ENCODE results near the gene DUSP8.

The DUSP8 gene

DNA sequence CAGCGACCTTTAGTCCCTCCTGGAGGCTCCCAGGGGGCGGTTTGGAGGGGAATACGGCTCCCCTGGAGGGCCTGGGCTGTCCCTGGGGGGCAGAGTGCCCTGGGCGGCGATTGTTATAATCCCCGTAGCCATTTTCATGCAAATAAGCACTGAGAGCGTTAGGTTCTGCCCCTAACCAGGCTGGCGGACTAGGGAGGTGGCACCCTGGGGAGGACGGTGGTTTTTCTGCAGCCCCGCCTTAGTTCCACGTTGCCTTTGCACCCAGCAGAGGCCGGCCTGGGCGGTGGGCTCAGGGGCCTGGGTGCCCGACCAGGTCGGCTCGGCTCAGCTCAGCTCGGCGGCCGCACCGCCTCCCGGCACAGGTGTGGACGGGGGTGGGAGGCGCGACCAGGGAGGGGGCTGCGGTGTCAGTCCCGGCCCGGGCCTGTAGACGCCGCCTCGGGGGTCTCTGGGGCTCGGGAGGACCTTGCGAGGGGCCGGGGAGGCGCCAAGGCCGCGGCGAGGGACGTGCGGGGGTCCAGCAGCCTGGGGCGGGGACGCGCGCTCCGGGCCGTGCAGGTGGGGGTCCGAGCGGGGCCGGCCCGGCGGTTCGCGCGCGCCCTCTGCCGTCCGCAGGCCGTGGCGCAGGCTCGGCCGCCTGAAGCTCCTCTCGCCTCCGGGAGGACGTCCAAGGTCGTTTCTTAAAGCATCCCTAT lies 2.3 kb upstream of the DUSP8 start:
- Histone ChIP-seq H3K9me3 (ENCODE audit: control insufficient read depth in 5 of 5, low read length in 5 of 5) (peaks cover 0 to 13% (median 7%) of the 10 kb centered on the region in 5 donors), H3K9ac (ENCODE audit: low read length in 5 of 5) (peak overlapping the region in 2 of 5 donors; percentile 4 to 38), H3K27ac (ENCODE audit: low read depth, low read length) (no peak overlapping the region), H3K4me3 (ENCODE audit: low read depth in 1 of 5, low read length in 5 of 5) (peak overlapping the region in 3 of 5 donors; percentile 22 to 47 (median 28)), H3K4me1 (ENCODE audit: control insufficient read depth in 5 of 5, insufficient read depth in 5 of 5, low read length in 5 of 5) (peaks cover 2 to 44% (median 34%) of the 10 kb centered on the region in 5 donors), H3K27me3 (ENCODE audit: control insufficient read depth in 5 of 5, insufficient read depth in 4 of 5, low read length in 5 of 5) (no peaks in the 10 kb centered on the region), H3K36me3 (ENCODE audit: control insufficient read depth in 5 of 5, insufficient read depth in 5 of 5, low read length in 5 of 5) (peaks cover 0 to 2% (median 0%) of the 10 kb centered on the region in 5 donors)

DNA sequence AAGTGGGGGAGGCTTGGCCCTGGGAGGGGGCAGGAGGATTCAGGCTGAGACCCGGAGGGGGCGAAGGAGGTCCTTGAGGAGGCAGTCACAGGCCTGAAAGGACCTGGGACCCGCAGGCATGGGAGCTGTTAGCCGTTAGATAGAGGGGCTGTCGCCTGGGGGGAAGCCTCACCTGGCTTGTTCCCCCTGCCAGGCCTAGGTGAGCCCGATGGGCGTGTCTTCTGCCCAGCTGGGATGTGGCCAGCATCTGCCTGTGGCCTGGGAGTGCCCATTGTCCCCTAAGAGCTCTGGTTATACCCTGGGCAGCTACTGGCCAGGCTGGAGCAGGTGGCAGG lies 1.8 kb upstream of the DUSP8 start:
- Histone ChIP-seq H3K9me3 (ENCODE audit: control insufficient read depth in 5 of 5, low read length in 5 of 5) (peaks cover 0 to 10% (median 7%) of the 10 kb centered on the region in 5 donors), H3K36me3 (ENCODE audit: control insufficient read depth in 5 of 5, insufficient read depth in 5 of 5, low read length in 5 of 5) (peaks cover 0 to 7% (median 0%) of the 10 kb centered on the region in 5 donors), H3K9ac (ENCODE audit: low read length in 5 of 5) (peak overlapping the region in 2 of 5 donors; percentile 38 to 45), H3K4me1 (ENCODE audit: control insufficient read depth in 5 of 5, insufficient read depth in 5 of 5, low read length in 5 of 5) (peaks cover 2 to 48% (median 39%) of the 10 kb centered on the region in 5 donors), H3K27ac (ENCODE audit: low read depth, low read length) (no peak overlapping the region), H3K27me3 (ENCODE audit: control insufficient read depth in 5 of 5, insufficient read depth in 4 of 5, low read length in 5 of 5) (no peaks in the 10 kb centered on the region), H3K4me3 (ENCODE audit: low read depth in 1 of 5, low read length in 5 of 5) (peak overlapping the region in 3 of 5 donors; percentile 22 to 47 (median 28))

DNA sequence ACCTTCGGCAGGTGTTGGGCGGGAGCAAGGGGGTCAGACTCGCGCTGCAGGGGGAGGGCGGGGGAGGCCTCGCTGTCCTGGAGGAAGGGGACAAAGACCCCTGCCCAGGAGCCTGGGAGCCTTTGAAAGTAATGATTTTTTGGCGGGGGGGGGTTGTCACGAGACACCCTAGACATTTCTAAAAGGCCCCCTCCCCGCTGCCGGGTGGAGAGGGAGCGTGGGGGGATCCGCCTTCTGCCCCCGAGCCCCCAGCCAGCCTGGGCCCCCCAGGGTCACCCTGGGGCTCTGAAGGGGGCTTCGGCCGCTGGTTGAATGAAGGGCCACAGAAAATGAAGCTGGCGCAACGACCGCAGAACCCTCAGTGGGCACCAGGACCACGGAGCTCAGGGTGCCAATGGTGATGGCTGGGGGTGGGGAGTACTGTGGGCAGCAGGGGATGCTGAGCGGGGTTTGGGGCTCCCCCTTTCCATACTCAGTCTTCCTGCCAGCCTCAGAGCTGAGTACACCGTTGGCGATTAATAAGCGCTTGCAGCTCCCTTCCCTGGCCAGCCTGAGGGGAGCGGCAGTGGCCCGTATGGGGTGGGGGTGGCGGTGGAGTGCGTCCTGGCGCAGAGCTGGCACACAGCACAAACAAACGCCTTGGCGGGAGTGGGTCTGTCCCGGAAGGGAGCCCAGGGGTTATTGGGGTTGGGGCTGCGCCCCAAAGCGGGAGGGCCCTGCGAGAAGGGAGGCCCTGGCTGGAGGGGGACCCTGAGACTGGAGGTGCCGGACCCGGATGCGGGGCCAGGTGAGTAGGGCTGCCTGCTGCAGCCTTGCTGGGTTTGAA lies 1.2 kb upstream of the DUSP8 start:
- Histone ChIP-seq H3K27me3 (ENCODE audit: control insufficient read depth in 5 of 5, insufficient read depth in 4 of 5, low read length in 5 of 5) (no peaks in the 10 kb centered on the region), H3K36me3 (ENCODE audit: control insufficient read depth in 5 of 5, insufficient read depth in 5 of 5, low read length in 5 of 5) (peaks cover 0 to 8% (median 0%) of the 10 kb centered on the region in 5 donors), H3K27ac (ENCODE audit: low read depth, low read length) (no peak overlapping the region), H3K4me1 (ENCODE audit: control insufficient read depth in 5 of 5, insufficient read depth in 5 of 5, low read length in 5 of 5) (peaks cover 2 to 48% (median 40%) of the 10 kb centered on the region in 5 donors), H3K9ac (ENCODE audit: low read length in 5 of 5) (peak overlapping the region in 2 of 5 donors; percentile 38 to 45), H3K9me3 (ENCODE audit: control insufficient read depth in 5 of 5, low read length in 5 of 5) (peaks cover 0 to 5% (median 3%) of the 10 kb centered on the region in 5 donors), H3K4me3 (ENCODE audit: low read depth in 1 of 5, low read length in 5 of 5) (peak overlapping the region in 2 of 5 donors; percentile 22 to 49)

DNA sequence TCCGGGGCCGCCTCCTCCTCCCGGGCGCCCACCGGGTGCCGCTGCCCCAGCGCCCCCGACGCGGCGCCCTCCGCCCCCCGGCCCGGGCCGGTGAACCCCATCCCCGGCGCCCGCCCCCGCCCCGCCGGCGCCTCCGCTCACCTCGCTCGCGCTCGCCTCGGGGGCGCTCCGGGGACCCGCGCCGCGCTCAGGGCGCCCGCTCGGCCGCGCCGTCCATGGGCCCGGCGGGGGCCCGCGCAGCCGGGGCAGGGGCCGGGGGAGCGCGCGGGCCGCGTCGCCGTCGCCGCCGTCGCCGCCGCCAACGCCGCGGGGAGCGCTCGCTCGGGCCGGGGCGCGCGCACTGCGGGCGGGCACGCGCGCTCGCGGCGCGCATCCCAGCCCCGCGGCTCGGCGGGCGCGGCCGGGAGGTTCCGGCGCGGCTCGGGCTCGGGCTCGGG lies 293 bp downstream of the DUSP8 start:
- no peaks in the 10 kb centered on the region for H3K9me3 ChIP-seq (ENCODE audit: control insufficient read depth in 5 of 5, low read length in 5 of 5)
- peak overlapping the region in 4 of 5 donors; percentile 57 to 74 (median 64) for H3K4me3 ChIP-seq (ENCODE audit: low read depth in 1 of 5, low read length in 5 of 5)
- H3K9ac ChIP-seq (ENCODE audit: low read length in 5 of 5) = peak overlapping the region in 2 of 5 donors; percentile 64 to 67
- H3K27me3 ChIP-seq (ENCODE audit: control insufficient read depth in 5 of 5, insufficient read depth in 4 of 5, low read length in 5 of 5) = no peaks in the 10 kb centered on the region
- H3K27ac ChIP-seq (ENCODE audit: low read depth, low read length) = no peak overlapping the region
- peaks cover 0 to 8% (median 0%) of the 10 kb centered on the region in 5 donors for H3K36me3 ChIP-seq (ENCODE audit: control insufficient read depth in 5 of 5, insufficient read depth in 5 of 5, low read length in 5 of 5)
- H3K4me1 ChIP-seq (ENCODE audit: control insufficient read depth in 5 of 5, insufficient read depth in 5 of 5, low read length in 5 of 5) = peaks cover 2 to 48% (median 43%) of the 10 kb centered on the region in 5 donors

DNA sequence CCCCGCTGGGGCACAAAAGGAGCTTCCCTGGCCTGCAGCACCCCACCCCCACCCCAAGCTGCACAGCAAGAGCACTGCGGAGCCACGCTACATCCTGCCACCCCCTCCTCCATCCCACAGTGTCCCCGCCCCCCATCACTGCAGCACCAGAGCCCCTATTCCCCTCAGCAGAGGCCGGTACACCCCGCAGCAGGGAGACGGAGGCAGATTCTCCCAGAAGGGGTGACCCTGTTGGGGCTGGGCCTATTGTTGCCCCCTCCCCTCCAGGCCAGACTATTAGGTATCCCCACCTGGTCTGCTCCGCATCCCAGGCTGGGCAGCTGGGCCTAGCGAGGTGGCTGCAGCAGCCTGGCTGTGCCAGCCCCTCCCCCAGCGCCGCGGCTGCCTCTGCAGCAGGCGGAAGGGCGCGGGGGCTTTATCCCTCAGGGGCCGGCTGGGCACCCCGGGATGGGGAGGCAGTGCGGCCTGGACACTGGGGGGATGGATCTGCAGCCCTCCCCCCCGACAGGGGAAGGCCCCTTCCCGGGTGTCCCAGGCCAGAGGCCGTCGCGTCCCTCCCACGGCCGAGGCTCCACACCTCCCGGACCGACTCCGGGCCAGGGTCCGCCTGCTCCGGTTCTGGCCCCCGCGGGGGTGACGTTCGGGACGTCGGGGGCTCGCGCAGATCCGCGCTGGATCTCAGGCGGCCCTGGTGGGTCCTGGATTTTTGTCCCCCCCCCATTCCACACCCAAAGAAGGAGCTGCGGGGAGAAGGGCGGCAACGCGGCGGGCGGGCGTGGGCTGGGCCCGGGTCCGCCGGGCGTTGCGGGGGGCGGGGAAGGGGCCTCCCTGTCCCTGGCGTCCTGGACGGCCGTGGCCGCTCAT lies 943 bp downstream of the DUSP8 start:
- peak overlapping the region in 4 of 5 donors; percentile 57 to 74 (median 64) for H3K4me3 ChIP-seq (ENCODE audit: low read depth in 1 of 5, low read length in 5 of 5)
- peak overlapping the region in 4 of 5 donors; percentile 64 to 84 (median 66) for H3K9ac ChIP-seq (ENCODE audit: low read length in 5 of 5)
- no peaks in the 10 kb centered on the region for H3K9me3 ChIP-seq (ENCODE audit: control insufficient read depth in 5 of 5, low read length in 5 of 5)
- H3K27ac ChIP-seq (ENCODE audit: low read depth, low read length) = no peak overlapping the region
- H3K36me3 ChIP-seq (ENCODE audit: control insufficient read depth in 5 of 5, insufficient read depth in 5 of 5, low read length in 5 of 5) = peaks cover 0 to 8% (median 0%) of the 10 kb centered on the region in 5 donors
- no peaks in the 10 kb centered on the region for H3K27me3 ChIP-seq (ENCODE audit: control insufficient read depth in 5 of 5, insufficient read depth in 4 of 5, low read length in 5 of 5)
- H3K4me1 ChIP-seq (ENCODE audit: control insufficient read depth in 5 of 5, insufficient read depth in 5 of 5, low read length in 5 of 5) = peaks cover 2 to 48% (median 43%) of the 10 kb centered on the region in 5 donors

DNA sequence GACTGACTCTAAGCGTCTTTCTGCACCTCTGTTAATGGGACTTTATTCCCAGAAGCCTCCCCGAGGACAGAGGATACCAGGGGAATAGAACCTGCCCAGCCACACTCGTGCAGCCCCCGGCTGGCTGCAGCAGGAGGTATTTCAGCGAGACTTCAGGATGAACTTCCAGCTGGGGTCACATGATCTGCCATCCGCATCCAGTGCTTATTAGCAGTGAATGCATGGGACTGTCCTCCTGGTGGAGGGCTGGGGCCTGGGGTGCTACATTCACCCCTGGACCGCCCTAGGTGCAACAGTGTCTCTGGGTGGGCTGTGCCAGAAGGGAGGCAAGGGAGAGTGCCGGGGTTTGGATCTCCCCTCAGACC lies 1.6 kb downstream of the DUSP8 start:
- H3K9ac ChIP-seq (ENCODE audit: low read length in 5 of 5) = peak overlapping the region in 3 of 5 donors; percentile 2 to 84 (median 26)
- no peak overlapping the region for H3K27ac ChIP-seq (ENCODE audit: low read depth, low read length)
- peak overlapping the region in 4 of 5 donors; percentile 32 to 74 (median 64) for H3K4me3 ChIP-seq (ENCODE audit: low read depth in 1 of 5, low read length in 5 of 5)
- peaks cover 2 to 49% (median 43%) of the 10 kb centered on the region in 5 donors for H3K4me1 ChIP-seq (ENCODE audit: control insufficient read depth in 5 of 5, insufficient read depth in 5 of 5, low read length in 5 of 5)
- peaks cover 0 to 11% (median 1%) of the 10 kb centered on the region in 5 donors for H3K36me3 ChIP-seq (ENCODE audit: control insufficient read depth in 5 of 5, insufficient read depth in 5 of 5, low read length in 5 of 5)
- no peaks in the 10 kb centered on the region for H3K9me3 ChIP-seq (ENCODE audit: control insufficient read depth in 5 of 5, low read length in 5 of 5)
- H3K27me3 ChIP-seq (ENCODE audit: control insufficient read depth in 5 of 5, insufficient read depth in 4 of 5, low read length in 5 of 5) = no peaks in the 10 kb centered on the region

DNA sequence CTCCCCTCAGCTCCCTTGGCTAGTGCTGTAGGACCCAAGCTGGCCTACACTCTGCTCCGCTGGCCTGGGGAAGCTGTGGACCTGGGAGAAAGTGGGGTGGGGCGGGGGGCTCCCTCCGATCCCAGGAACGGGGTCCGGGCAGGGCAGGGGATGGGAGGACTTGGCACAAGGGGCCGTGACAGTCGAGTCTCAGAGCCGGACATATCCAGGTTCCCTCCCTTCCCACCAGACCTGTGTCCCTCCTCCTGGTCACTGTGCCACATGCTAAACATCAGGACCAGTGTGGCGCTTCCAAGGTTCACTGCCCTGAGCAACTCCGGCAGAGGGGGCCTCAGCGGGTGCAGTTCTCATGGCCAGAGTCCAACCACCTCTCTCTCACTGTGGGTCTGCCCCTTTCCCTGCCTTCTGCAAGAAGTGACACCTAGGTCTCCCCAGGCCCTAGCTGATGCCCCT lies 2.0 kb downstream of the DUSP8 start:
- Histone ChIP-seq H3K9ac (ENCODE audit: low read length in 5 of 5) (peak overlapping the region in 1 of 5 donors; percentile 2), H3K27me3 (ENCODE audit: control insufficient read depth in 5 of 5, insufficient read depth in 4 of 5, low read length in 5 of 5) (no peaks in the 10 kb centered on the region), H3K4me1 (ENCODE audit: control insufficient read depth in 5 of 5, insufficient read depth in 5 of 5, low read length in 5 of 5) (peaks cover 2 to 54% (median 44%) of the 10 kb centered on the region in 5 donors), H3K9me3 (ENCODE audit: control insufficient read depth in 5 of 5, low read length in 5 of 5) (no peaks in the 10 kb centered on the region), H3K27ac (ENCODE audit: low read depth, low read length) (no peak overlapping the region), H3K4me3 (ENCODE audit: low read depth in 1 of 5, low read length in 5 of 5) (peak overlapping the region in 1 of 5 donors; percentile 74), H3K36me3 (ENCODE audit: control insufficient read depth in 5 of 5, insufficient read depth in 5 of 5, low read length in 5 of 5) (peaks cover 0 to 16% (median 4%) of the 10 kb centered on the region in 5 donors)

DNA sequence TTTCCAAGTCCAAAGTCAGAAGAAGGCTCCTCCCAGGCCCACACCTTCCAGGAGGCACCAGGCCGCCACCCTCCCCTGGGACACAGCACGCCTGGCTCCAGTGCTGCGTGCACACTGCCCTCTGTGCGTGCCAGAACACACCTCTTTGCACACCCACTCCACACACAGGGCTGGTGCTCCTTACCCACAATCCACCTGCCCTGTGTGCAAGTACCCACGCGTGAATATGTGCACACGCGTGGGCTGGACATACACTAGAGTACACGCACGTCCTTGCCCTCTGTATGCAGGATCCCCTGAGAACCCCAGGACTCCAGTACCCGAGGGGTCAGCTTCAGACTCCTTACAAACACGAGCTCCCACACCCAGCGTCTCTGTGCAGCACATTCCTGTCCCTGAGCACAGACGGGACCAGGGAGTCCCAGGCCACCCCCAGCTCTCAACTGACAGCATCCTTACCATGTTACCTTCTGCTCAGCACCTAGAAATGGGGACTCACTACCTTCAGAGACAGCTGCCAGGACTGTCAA lies 2.8 kb downstream of the DUSP8 start:
- H3K4me3 ChIP-seq (ENCODE audit: low read depth in 1 of 5, low read length in 5 of 5) = no peak overlapping the region
- H3K27ac ChIP-seq (ENCODE audit: low read depth, low read length) = no peak overlapping the region
- H3K4me1 ChIP-seq (ENCODE audit: control insufficient read depth in 5 of 5, insufficient read depth in 5 of 5, low read length in 5 of 5) = peaks cover 2 to 59% (median 45%) of the 10 kb centered on the region in 5 donors
- no peaks in the 10 kb centered on the region for H3K9me3 ChIP-seq (ENCODE audit: control insufficient read depth in 5 of 5, low read length in 5 of 5)
- no peak overlapping the region for H3K9ac ChIP-seq (ENCODE audit: low read length in 5 of 5)
- no peaks in the 10 kb centered on the region for H3K27me3 ChIP-seq (ENCODE audit: control insufficient read depth in 5 of 5, insufficient read depth in 4 of 5, low read length in 5 of 5)
- peaks cover 0 to 19% (median 4%) of the 10 kb centered on the region in 5 donors for H3K36me3 ChIP-seq (ENCODE audit: control insufficient read depth in 5 of 5, insufficient read depth in 5 of 5, low read length in 5 of 5)

DNA sequence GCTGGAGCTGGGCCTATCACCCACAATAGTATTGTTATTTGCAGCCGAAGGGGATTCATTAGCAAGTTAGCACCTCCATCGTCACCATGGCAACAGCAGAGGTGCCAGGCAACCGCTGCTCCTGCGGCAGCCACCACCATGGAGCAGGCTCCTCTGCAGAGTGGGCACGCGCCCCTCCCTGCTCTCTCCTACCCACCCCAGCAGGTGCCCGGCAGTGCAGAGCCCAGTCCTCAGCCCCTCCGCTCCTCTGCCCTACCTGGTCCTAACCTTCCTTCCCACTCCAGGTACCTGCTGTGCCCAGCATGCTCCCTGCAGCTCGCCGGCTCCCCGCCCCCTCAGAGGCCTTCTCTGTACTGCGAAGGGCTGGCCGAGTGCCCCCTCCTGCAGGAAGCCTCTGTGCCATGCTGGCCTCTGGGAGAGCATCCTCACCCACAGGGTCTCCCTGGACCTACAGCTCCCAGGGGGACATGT lies 3.6 kb downstream of the DUSP8 start:
- Histone ChIP-seq H3K9ac (ENCODE audit: low read length in 5 of 5) (no peak overlapping the region), H3K27ac (ENCODE audit: low read depth, low read length) (no peak overlapping the region), H3K27me3 (ENCODE audit: control insufficient read depth in 5 of 5, insufficient read depth in 4 of 5, low read length in 5 of 5) (no peaks in the 10 kb centered on the region), H3K4me3 (ENCODE audit: low read depth in 1 of 5, low read length in 5 of 5) (no peak overlapping the region), H3K9me3 (ENCODE audit: control insufficient read depth in 5 of 5, low read length in 5 of 5) (no peaks in the 10 kb centered on the region), H3K36me3 (ENCODE audit: control insufficient read depth in 5 of 5, insufficient read depth in 5 of 5, low read length in 5 of 5) (peaks cover 0 to 26% (median 7%) of the 10 kb centered on the region in 5 donors), H3K4me1 (ENCODE audit: control insufficient read depth in 5 of 5, insufficient read depth in 5 of 5, low read length in 5 of 5) (peaks cover 2 to 58% (median 37%) of the 10 kb centered on the region in 5 donors)

All from subcutaneous abdominal adipose tissue (tissue), 5 donors.